Tibial artery (tissue), 4 donors: ENCODE data around the gene IFNE.

Experiments used
- DNase-seq, 2 donors: peaks; one replicate each; pipeline ENCODE4 v3.0.0-alpha.2; 2019
- H3K27ac ChIP-seq, 2 donors: fragments of 200-600 bp; sonication (generic) in 1 of 2; 1 replicate in 1 of 2; 2 replicates in 1 of 2; pipeline ENCODE4 v1.5.1; 2018 to 2019; ENCODE audit warnings: mild to moderate bottlenecking in 1 of 2
- H3K27me3 ChIP-seq, 2 donors: fragments of 200-600 bp; sonication (generic) in 1 of 2; one replicate each; pipeline versions ENCODE4 v1.5.1 to v1.6.0; 2016 to 2019
- H3K36me3 ChIP-seq, 3 donors: fragments of 200-600 bp; sonication (generic) in 2 of 3; one replicate each; pipeline ENCODE4 v1.5.1; 2016 to 2019; ENCODE audit warnings: mild to moderate bottlenecking in 2 of 3
- H3K4me1 ChIP-seq, 4 donors: fragments of 200-600 bp; sonication (generic) in 2 of 4; 1 replicate in 3 of 4; 2 replicates in 1 of 4; pipeline ENCODE4 v1.5.1; 2016 to 2019
- H3K4me3 ChIP-seq, 2 donors: fragments of 200-600 bp; sonication (generic) in 1 of 2; 1 replicate in 1 of 2; 2 replicates in 1 of 2; pipeline ENCODE4 v1.5.1; 2018 to 2019; ENCODE audit warnings: mild to moderate bottlenecking in 2 of 2
- H3K9me3 ChIP-seq, 3 donors: fragments of 200-600 bp; sonication (generic) in 1 of 3; one replicate each; pipeline ENCODE4 v1.5.1; 2016 to 2019
- intact Hi-C: fragments of 100-400 bp; cut with DNase I; formaldehyde crosslinking; loops from one replicate; pipeline ENCODE4 v1.15.0; 2023; ENCODE audit warnings: low total_unique reads
- TF ChIP-seq, protein P1 (sequence below), 2 experiments: fragments of 200-600 bp in 1 of 2; fragments of 450-650 bp in 1 of 2; IDR thresholded peaks; one replicate each; pipeline ENCODE4 v1.5.1; 2017 to 2019; ENCODE audit warnings: antibody characterized with exemption in 2 of 2, mild to moderate bottlenecking in 1 of 2, moderate library complexity in 1 of 2

The IFNE gene

DNA sequence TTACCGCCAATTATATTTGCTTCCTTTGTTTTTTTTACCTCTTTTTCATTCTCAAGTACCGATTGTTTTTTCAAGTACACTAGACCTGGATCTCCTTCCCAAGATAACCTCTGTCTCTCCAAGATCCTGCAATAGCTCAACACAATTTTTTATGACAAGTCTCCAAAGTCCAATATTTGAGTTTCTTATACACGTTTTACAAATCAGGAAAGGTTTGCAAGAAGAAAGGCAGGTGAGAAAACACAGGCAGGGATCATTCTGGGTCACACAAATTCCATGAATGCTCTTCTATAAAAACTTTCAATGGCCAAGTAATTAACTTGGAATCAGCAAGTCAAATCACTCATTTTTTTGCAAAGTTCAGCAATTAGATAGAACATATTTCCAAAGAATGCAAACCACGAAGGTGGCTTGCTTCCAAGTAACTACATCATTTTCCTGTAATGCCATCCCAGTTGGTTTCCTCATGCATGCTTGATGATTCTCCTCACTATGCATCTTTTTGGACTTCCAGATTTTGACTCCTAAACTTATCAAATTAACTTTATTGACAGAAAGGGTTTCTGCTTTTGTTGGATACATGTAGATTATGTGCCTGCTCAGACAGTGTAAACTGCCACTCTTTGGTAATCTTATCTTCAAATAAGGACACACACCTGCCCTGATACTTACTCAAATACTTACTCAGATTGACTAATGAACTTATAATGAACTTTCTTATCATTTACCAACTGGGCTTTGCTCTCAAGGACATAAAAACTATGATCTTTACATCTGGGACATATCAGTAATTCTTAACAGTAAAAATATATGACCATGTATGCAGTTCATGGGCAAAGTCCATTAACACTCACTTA lies 24.7 kb upstream of the IFNE start:
- intact Hi-C loops, result no loop called here
- no peak overlapping the region for H3K4me3 ChIP-seq
- TF ChIP-seq, protein P1, sequence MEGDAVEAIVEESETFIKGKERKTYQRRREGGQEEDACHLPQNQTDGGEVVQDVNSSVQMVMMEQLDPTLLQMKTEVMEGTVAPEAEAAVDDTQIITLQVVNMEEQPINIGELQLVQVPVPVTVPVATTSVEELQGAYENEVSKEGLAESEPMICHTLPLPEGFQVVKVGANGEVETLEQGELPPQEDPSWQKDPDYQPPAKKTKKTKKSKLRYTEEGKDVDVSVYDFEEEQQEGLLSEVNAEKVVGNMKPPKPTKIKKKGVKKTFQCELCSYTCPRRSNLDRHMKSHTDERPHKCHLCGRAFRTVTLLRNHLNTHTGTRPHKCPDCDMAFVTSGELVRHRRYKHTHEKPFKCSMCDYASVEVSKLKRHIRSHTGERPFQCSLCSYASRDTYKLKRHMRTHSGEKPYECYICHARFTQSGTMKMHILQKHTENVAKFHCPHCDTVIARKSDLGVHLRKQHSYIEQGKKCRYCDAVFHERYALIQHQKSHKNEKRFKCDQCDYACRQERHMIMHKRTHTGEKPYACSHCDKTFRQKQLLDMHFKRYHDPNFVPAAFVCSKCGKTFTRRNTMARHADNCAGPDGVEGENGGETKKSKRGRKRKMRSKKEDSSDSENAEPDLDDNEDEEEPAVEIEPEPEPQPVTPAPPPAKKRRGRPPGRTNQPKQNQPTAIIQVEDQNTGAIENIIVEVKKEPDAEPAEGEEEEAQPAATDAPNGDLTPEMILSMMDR (IDR thresholded peaks at IDR 0.05), result no peak

GRCh38 chr9:21505425-21506179 lies 23.5 kb upstream of the IFNE start:
- Histone ChIP-seq H3K4me3 (no peak overlapping the region), H3K4me1 (no peaks in the 10 kb centered on the region), H3K27me3 (peaks cover 0 to 3% of the 10 kb centered on the region in 2 donors), H3K36me3 (no peaks in the 10 kb centered on the region), H3K9me3 (no peaks in the 10 kb centered on the region), H3K27ac (no peak overlapping the region)
- intact Hi-C loops, result no loop called here
- DNase-seq, result no peak
- TF ChIP-seq, protein P1 (IDR thresholded peaks at IDR 0.05), result no peak

More for the DNA sequence above, 24.7 kb upstream of the IFNE start:
- H3K27me3 ChIP-seq, result peaks cover 0 to 3% of the 10 kb centered on the region in 2 donors
- DNase-seq, result no peak
- no peaks in the 10 kb centered on the region for H3K4me1 ChIP-seq
- H3K27ac ChIP-seq, result no peak overlapping the region
- no peaks in the 10 kb centered on the region for H3K36me3 ChIP-seq
- no peaks in the 10 kb centered on the region for H3K9me3 ChIP-seq

DNA sequence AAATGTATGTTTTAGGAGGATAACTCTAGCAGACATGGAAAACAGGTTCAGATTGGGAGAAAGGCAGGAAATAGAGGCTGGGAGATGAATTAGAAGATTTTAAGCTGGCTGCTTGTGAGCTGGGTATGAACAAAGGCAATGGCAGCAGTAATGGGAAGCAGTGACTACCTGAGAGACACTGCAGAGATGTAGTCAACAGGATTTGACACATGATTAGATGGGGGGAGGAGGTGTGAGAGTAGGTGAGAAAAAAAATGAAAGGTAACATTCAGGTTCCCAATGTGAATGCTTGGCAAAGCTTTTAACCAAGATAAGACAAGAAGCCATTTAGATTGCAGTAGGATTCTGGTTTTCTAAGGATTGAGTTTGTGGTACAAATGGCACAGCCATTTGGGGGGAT lies 22.8 kb upstream of the IFNE start:
- peaks cover 0 to 3% of the 10 kb centered on the region in 2 donors for H3K27me3 ChIP-seq
- H3K4me3 ChIP-seq, result no peak overlapping the region
- no peak overlapping the region for H3K27ac ChIP-seq
- no peaks in the 10 kb centered on the region for H3K4me1 ChIP-seq
- TF ChIP-seq, protein P1 (IDR thresholded peaks at IDR 0.05), result no peak
- DNase-seq, result no peak
- H3K9me3 ChIP-seq, result no peaks in the 10 kb centered on the region
- no peaks in the 10 kb centered on the region for H3K36me3 ChIP-seq
- intact Hi-C loops, result no loop called here

GRCh38 chr9:21504113-21504512 lies 22.0 kb upstream of the IFNE start:
- DNase-seq, result no peak
- Histone ChIP-seq H3K9me3 (no peaks in the 10 kb centered on the region), H3K27me3 (peaks cover 0 to 3% of the 10 kb centered on the region in 2 donors), H3K4me1 (no peaks in the 10 kb centered on the region), H3K4me3 (no peak overlapping the region), H3K27ac (no peak overlapping the region), H3K36me3 (no peaks in the 10 kb centered on the region)
- intact Hi-C loops, result no loop called here
- TF ChIP-seq, protein P1 (IDR thresholded peaks at IDR 0.05), result no peak

DNA sequence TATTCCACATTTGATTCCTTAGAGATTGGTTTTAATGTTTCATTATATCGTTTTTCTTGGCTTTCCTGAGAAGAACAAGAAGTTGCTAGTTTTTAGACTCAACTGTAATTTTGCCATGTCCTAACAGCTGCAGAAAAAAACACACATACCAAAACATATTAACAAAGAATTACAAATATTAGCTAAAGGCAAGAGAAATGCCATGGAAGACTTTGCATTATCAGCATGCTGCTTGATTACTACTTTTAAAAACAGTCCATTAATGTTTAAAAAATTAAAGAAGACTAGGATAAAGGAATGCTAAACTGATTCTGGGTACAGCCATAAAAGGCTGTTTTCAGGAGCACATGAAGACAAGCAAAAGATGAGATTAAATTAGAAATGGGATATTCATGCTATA lies 20.5 kb upstream of the IFNE start:
- no peak for DNase-seq
- Histone ChIP-seq H3K9me3 (no peaks in the 10 kb centered on the region), H3K4me1 (no peaks in the 10 kb centered on the region), H3K36me3 (no peaks in the 10 kb centered on the region), H3K4me3 (no peak overlapping the region), H3K27me3 (peaks cover 0 to 3% of the 10 kb centered on the region in 2 donors), H3K27ac (no peak overlapping the region)
- intact Hi-C loops, result no loop called here
- TF ChIP-seq, protein P1 (IDR thresholded peaks at IDR 0.05), result no peak
